Endodermal cell (in vitro differentiated cells): Measurements from ENCODE around the gene HDAC4. TPM values are rescaled to one million over a fixed set of nuclear protein-coding genes. Genes with fewer than 3 reads are reported as not detected.

Source experiments
- DNase-seq: peaks from one replicate; pipeline ENCODE4 v3.0.0-alpha.2; 2017
- H3K27ac ChIP-seq: 2 replicates; pipeline ENCODE4 v1.5.1; 2013; ENCODE audit warnings: mild to moderate bottlenecking, low read depth, low read length, moderate library complexity
- H3K27me3 ChIP-seq: 2 replicates; pipeline ENCODE4 v1.6.1; 2013; ENCODE audit warnings: mild to moderate bottlenecking, low read length, moderate library complexity; ENCODE audit not compliant: insufficient read depth, control insufficient read depth, poor library complexity, severe bottlenecking
- H3K36me3 ChIP-seq: 2 replicates; pipeline ENCODE4 v1.7.0; 2013; ENCODE audit warnings: mild to moderate bottlenecking, low read length, moderate library complexity; ENCODE audit not compliant: control insufficient read depth, insufficient read depth
- H3K4me1 ChIP-seq: one replicate; pipeline ENCODE4 v1.7.0; 2013; ENCODE audit warnings: low read length; ENCODE audit not compliant: control insufficient read depth, insufficient read depth
- H3K4me3 ChIP-seq: 2 replicates; pipeline ENCODE4 v1.5.1; 2013; ENCODE audit warnings: mild to moderate bottlenecking, low read length, moderate library complexity
- H3K9ac ChIP-seq: 2 replicates; pipeline ENCODE4 v1.6.1; 2013; ENCODE audit warnings: mild to moderate bottlenecking, low read length, moderate library complexity; ENCODE audit not compliant: poor library complexity, severe bottlenecking; ENCODE audit errors: extremely low read depth
- H3K9me3 ChIP-seq: 2 replicates; pipeline ENCODE4 v1.6.1; 2013; ENCODE audit warnings: mild to moderate bottlenecking, low read length, moderate library complexity; ENCODE audit not compliant: control insufficient read depth
- H3K27ac Mint-ChIP-seq: 2 replicates; pipeline ENCODE4 v1.8.0; 2020; ENCODE audit warnings: mixed read lengths
- H3K27me3 Mint-ChIP-seq: 2 replicates; pipeline ENCODE4 v1.8.0; 2021; ENCODE audit warnings: mild to moderate bottlenecking, mixed read lengths; ENCODE audit not compliant: insufficient read depth
- H3K36me3 Mint-ChIP-seq: 2 replicates; pipeline ENCODE4 v1.8.0; 2020; ENCODE audit warnings: low read depth, mixed read lengths
- H3K4me1 Mint-ChIP-seq: 2 replicates; pipeline ENCODE4 v1.8.0; 2020; ENCODE audit warnings: mixed read lengths
- H3K4me3 Mint-ChIP-seq: 2 replicates; pipeline ENCODE4 v1.8.0; 2020; ENCODE audit warnings: mild to moderate bottlenecking, moderate library complexity, mixed read lengths
- H3K9me3 Mint-ChIP-seq: 2 replicates; pipeline ENCODE4 v1.8.0; 2020; ENCODE audit warnings: mild to moderate bottlenecking, mixed read lengths
- WGBS, 2 experiments: methylation state at CpG; one replicate each; pipeline versions ENCODE4 v1.1.5 to v1.1.7; 2013; ENCODE audit warnings: missing lambda C conversion rate in 2 of 2, mixed read lengths in 1 of 2; ENCODE audit not compliant: insufficient coverage in 1 of 2, insufficient read length in 1 of 2; 5-methylcytosine and 5-hydroxymethylcytosine counted together
- total RNA-seq, 2 donors: library from RNA; stranded (reverse); fragmentation: NEBNext Ultra II Directional in 1 of 2; extraction: Animal tissue kit (Norgen Biotek cat#: 25700) in 1 of 2; gene quantifications; 2 replicates in 1 of 2; 3 replicates in 1 of 2; pipeline ENCODE4 v1.2.1, GENCODE V29; 2021
- TF ChIP-seq, protein P1 (sequence below): fragments of 200-600 bp; sonication (generic); conservative IDR thresholded peaks from 2 replicates; pipeline ENCODE4 v1.5.0; 2021; ENCODE audit warnings: antibody characterized with exemption, mild to moderate bottlenecking

HDAC4 gene
- total RNA-seq, 2 donors from 2014 or later: 45.7 to 51.2 TPM

DNA sequence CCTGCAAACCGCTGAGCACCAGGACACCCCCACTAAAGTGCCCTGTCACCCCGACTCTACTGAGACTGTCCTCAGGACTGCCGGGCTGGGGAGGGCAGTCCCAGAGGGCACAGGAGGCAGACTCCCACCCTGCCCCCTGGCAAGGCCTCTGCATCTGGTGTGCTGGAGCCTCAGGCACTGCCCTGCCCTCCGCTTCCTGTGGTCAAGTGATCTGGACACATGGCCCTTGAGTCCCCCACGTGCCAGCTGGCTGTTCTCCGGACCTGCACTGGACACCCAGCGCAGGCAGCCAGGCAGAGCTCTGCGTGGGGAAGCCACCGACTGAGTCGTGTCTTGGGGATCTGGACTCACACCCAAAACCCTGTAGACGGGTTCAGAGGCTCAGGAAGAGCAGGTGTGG is 335.3 kb downstream of the HDAC4 start:
- Mint-ChIP-seq H3K27me3 (no peaks in the 10 kb centered on the region), H3K4me3 (no peak overlapping the region), H3K4me1 (no peaks in the 10 kb centered on the region), H3K9me3 (no peaks in the 10 kb centered on the region), H3K36me3 (peaks cover 22% of the 10 kb centered on the region), H3K27ac (no peak overlapping the region)
- H3K36me3 ChIP-seq: no peaks in the 10 kb centered on the region
- no peak overlapping the region for H3K27ac ChIP-seq
- H3K27me3 ChIP-seq: no peaks in the 10 kb centered on the region
- WGBS, 2 experiments: 90 to 93% methylated on average over 8 to 11 of the region's 11 CpGs
- no peak overlapping the region for H3K9ac ChIP-seq
- DNase-seq: no peak
- no peaks in the 10 kb centered on the region for H3K4me1 ChIP-seq
- no peaks in the 10 kb centered on the region for H3K9me3 ChIP-seq
- TF ChIP-seq, protein P1, sequence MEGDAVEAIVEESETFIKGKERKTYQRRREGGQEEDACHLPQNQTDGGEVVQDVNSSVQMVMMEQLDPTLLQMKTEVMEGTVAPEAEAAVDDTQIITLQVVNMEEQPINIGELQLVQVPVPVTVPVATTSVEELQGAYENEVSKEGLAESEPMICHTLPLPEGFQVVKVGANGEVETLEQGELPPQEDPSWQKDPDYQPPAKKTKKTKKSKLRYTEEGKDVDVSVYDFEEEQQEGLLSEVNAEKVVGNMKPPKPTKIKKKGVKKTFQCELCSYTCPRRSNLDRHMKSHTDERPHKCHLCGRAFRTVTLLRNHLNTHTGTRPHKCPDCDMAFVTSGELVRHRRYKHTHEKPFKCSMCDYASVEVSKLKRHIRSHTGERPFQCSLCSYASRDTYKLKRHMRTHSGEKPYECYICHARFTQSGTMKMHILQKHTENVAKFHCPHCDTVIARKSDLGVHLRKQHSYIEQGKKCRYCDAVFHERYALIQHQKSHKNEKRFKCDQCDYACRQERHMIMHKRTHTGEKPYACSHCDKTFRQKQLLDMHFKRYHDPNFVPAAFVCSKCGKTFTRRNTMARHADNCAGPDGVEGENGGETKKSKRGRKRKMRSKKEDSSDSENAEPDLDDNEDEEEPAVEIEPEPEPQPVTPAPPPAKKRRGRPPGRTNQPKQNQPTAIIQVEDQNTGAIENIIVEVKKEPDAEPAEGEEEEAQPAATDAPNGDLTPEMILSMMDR: no peak
- no peak overlapping the region for H3K4me3 ChIP-seq

DNA sequence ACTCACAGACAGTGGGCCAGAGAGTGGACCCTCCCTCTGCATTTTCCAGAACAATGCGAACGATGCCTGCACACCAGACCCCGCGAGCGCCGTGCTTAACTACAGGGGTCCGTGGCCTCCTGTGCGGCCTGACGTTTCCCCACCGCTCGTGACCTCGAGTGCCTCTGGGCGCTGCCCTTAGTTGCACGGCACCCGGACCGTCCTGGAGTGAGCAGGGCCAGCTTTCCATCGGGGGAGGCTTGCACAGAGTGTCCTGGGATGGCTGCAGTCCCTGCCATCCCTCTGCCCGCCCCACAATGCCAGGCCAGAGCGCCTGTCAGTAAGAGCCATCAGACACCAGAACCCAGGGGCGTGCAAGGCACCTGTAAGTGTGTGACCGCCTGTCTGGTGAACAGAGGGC is 335.9 kb downstream of the HDAC4 start:
- Mint-ChIP-seq H3K4me3 (no peak overlapping the region), H3K4me1 (no peaks in the 10 kb centered on the region), H3K27me3 (no peaks in the 10 kb centered on the region), H3K9me3 (no peaks in the 10 kb centered on the region), H3K36me3 (peaks cover 23% of the 10 kb centered on the region), H3K27ac (no peak overlapping the region)
- no peak for DNase-seq
- TF ChIP-seq, protein P1: no peak
- Histone ChIP-seq H3K4me3 (no peak overlapping the region), H3K36me3 (no peaks in the 10 kb centered on the region), H3K27ac (no peak overlapping the region), H3K9ac (no peak overlapping the region), H3K27me3 (no peaks in the 10 kb centered on the region), H3K9me3 (no peaks in the 10 kb centered on the region), H3K4me1 (no peaks in the 10 kb centered on the region)
- 91 to 93% methylated on average over 17 to 21 of the region's 21 CpGs for WGBS, 2 experiments

DNA sequence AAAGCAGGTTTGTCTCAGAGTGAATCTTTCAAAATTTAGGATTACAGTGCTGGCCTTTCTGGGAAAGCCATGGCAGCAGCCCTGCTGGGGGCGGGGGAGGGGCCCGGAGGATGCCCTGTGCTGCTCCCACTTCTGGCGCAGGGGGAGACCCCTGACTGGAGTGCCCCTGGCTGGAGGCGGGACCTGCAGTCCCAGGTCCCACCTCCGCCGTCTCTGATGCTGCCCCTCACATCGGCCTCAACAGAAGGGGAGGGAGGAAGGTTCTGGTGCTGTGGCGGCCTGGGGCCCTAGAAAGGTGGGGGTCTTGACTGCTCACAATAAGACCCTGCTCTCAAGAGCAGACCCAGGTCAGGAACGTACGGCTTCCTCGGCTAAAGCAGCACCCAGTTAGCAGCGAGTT is 336.6 kb downstream of the HDAC4 start:
- H3K9me3 Mint-ChIP-seq: no peaks in the 10 kb centered on the region

More for the DNA sequence above, 336.6 kb downstream of the HDAC4 start:
- Mint-ChIP-seq H3K4me1 (no peaks in the 10 kb centered on the region), H3K4me3 (no peak overlapping the region), H3K27me3 (no peaks in the 10 kb centered on the region), H3K36me3 (peaks cover 23% of the 10 kb centered on the region), H3K27ac (no peak overlapping the region)
- H3K27ac ChIP-seq: no peak overlapping the region
- no peak for DNase-seq
- no peak overlapping the region for H3K4me3 ChIP-seq
- WGBS, 2 experiments: 94 to 100% methylated on average over 1 to 12 of the region's 12 CpGs
- no peaks in the 10 kb centered on the region for H3K27me3 ChIP-seq
- TF ChIP-seq, protein P1: no peak
- no peak overlapping the region for H3K9ac ChIP-seq
- no peaks in the 10 kb centered on the region for H3K4me1 ChIP-seq
- no peaks in the 10 kb centered on the region for H3K9me3 ChIP-seq
- no peaks in the 10 kb centered on the region for H3K36me3 ChIP-seq
